IMR-90 (cell line): ENCODE data around the gene SCYGR2. TPM values are rescaled to one million over a fixed set of nuclear protein-coding genes. Genes with fewer than 3 reads are reported as not detected.

Experiments used
- ATAC-seq: fragments of 200-7000 bp; cut with Tn5 transposase; 2 replicates; pipeline ENCODE4 v1.9.1; 2020; ENCODE audit warnings: low read depth, mild to moderate bottlenecking, moderate library complexity
- BruUV-seq: library from RNA; stranded (reverse); fragments of 400-500 nt; replicated peaks from 2 replicates; lab custom pipeline; 2021; lab: Mats Ljungman, UMichigan
- CTCF ChIA-PET: fragments of 300-600 bp; formaldehyde crosslinking; extraction: SDS; loops from one replicate; lab custom pipeline; 2021; ENCODE audit warnings: antibody characterized with exemption; lab: Yijun Ruan, JAX
- POLR2A ChIA-PET: fragments of 300-600 bp; sonication (Branson Sonifier 250); formaldehyde crosslinking; loops from one replicate; lab custom pipeline; 2022; ENCODE audit warnings: antibody characterized with exemption; ENCODE audit not compliant: unreplicated experiment; lab: Charles Lee
- DNase-seq: peaks from one replicate; pipeline ENCODE4 v3.0.0; 2013
- H2AFZ ChIP-seq: replicated peaks from 2 replicates; pipeline ENCODE3; 2013; ENCODE audit warnings: low read length, mild to moderate bottlenecking; ENCODE audit not compliant: poor library complexity
- H2AK5ac ChIP-seq: 2 replicates; pipeline ENCODE4 v1.6.1; 2013; ENCODE audit warnings: low read depth, low read length, inconsistent platforms
- H2AK9ac ChIP-seq: replicated peaks from 2 replicates; pipeline ENCODE3; 2013; ENCODE audit warnings: mild to moderate bottlenecking, low read depth, low read length, moderate library complexity; ENCODE audit not compliant: poor library complexity
- H2BK120ac ChIP-seq: 2 replicates; pipeline ENCODE4 v1.6.1; 2013; ENCODE audit warnings: low read depth, low read length, inconsistent platforms
- H2BK15ac ChIP-seq: 3 replicates; pipeline ENCODE4 v1.6.1; 2013; ENCODE audit warnings: low read depth, low read length, inconsistent platforms
- H2BK20ac ChIP-seq: 2 replicates; pipeline ENCODE4 v1.6.1; 2013; ENCODE audit warnings: low read depth, mild to moderate bottlenecking, inconsistent platforms, low read length, moderate library complexity
- H2BK5ac ChIP-seq: 2 replicates; pipeline ENCODE4 v1.6.1; 2013; ENCODE audit warnings: mild to moderate bottlenecking, low read depth, low read length, inconsistent platforms; ENCODE audit not compliant: poor library complexity, severe bottlenecking
- H3K14ac ChIP-seq: replicated peaks from 2 replicates; pipeline ENCODE4 v1.6.1; 2013; ENCODE audit warnings: low read depth, low read length, inconsistent platforms
- H3K18ac ChIP-seq: 2 replicates; pipeline ENCODE4 v1.6.1; 2013; ENCODE audit warnings: low read depth, low read length, control low read depth
- H3K23ac ChIP-seq: 2 replicates; pipeline ENCODE4 v1.6.1; 2013; ENCODE audit warnings: low read depth, low read length, inconsistent platforms
- H3K27ac ChIP-seq: 2 replicates; pipeline ENCODE4 v1.5.1; 2013; ENCODE audit warnings: mild to moderate bottlenecking, control low read depth, low read length; ENCODE audit not compliant: insufficient read depth
- H3K27me3 ChIP-seq: 2 replicates; pipeline ENCODE4 v1.6.1; 2013; ENCODE audit warnings: low read length; ENCODE audit not compliant: control insufficient read depth, insufficient read depth
- H3K36me3 ChIP-seq: 2 replicates; pipeline ENCODE4 v1.6.1; 2013; ENCODE audit warnings: low read length, mixed read lengths; ENCODE audit not compliant: control insufficient read depth, insufficient read depth
- H3K4ac ChIP-seq: 2 replicates; pipeline ENCODE4 v1.6.1; 2013; ENCODE audit warnings: low read depth, low read length, inconsistent platforms
- H3K4me1 ChIP-seq: 2 replicates; pipeline ENCODE4 v1.6.1; 2013; ENCODE audit warnings: low read length, mixed read lengths; ENCODE audit not compliant: control insufficient read depth, insufficient read depth
- H3K4me2 ChIP-seq: 2 replicates; pipeline ENCODE4 v1.6.1; 2013; ENCODE audit warnings: low read depth, mild to moderate bottlenecking, control low read depth, low read length, moderate library complexity
- H3K4me3 ChIP-seq: 2 replicates; pipeline ENCODE4 v1.5.1; 2013; ENCODE audit warnings: low read depth, mild to moderate bottlenecking, control low read depth, low read length, moderate library complexity; ENCODE audit not compliant: insufficient read depth
- H3K56ac ChIP-seq: 2 replicates; pipeline ENCODE4 v1.6.1; 2013; ENCODE audit warnings: low read length, inconsistent platforms; ENCODE audit not compliant: insufficient read depth; ENCODE audit errors: extremely low read depth
- H3K79me1 ChIP-seq, 2 experiments: 2 replicates each; pipeline ENCODE4 v1.6.1; 2013; ENCODE audit warnings: low read length in 2 of 2, inconsistent platforms in 1 of 2, low read depth in 1 of 2
- H3K9ac ChIP-seq: 2 replicates; pipeline ENCODE4 v1.6.1; 2013; ENCODE audit warnings: low read depth, low read length, control low read depth
- H3K9me1 ChIP-seq: 2 replicates; pipeline ENCODE4 v1.6.1; 2013; ENCODE audit warnings: low read length, inconsistent platforms; ENCODE audit not compliant: insufficient read depth
- H3K9me3 ChIP-seq: 2 replicates; pipeline ENCODE4 v1.6.1; 2013; ENCODE audit warnings: low read length; ENCODE audit not compliant: control insufficient read depth, insufficient read depth
- H4K20me1 ChIP-seq: 2 replicates; pipeline ENCODE4 v1.6.1; 2013; ENCODE audit warnings: low read length, inconsistent platforms; ENCODE audit not compliant: insufficient read depth
- H4K5ac ChIP-seq: 2 replicates; pipeline ENCODE4 v1.6.1; 2013; ENCODE audit warnings: mild to moderate bottlenecking, low read depth, low read length, control low read depth
- H4K8ac ChIP-seq, 2 experiments: 2 replicates each; pipeline ENCODE4 v1.6.1; 2013; ENCODE audit warnings: low read depth in 2 of 2, low read length in 2 of 2, control low read depth in 1 of 2, inconsistent platforms in 1 of 2
- H4K91ac ChIP-seq: 2 replicates; pipeline ENCODE4 v1.6.1; 2013; ENCODE audit warnings: low read depth, low read length, inconsistent platforms; ENCODE audit not compliant: insufficient read depth
- BHLHE40 ChIP-seq: fragments of 150-350 bp; IDR thresholded peaks from 2 replicates; pipeline ENCODE4 v1.6.1; 2016; ENCODE audit warnings: mild to moderate bottlenecking, low read depth, low read length
- CEBPB ChIP-seq: IDR thresholded peaks from 2 replicates; pipeline ENCODE4 v1.6.1; 2012; ENCODE audit warnings: low read depth, low read length, improper control_type of control experiment
- CHD1 ChIP-seq: IDR thresholded peaks from 2 replicates; pipeline ENCODE4 v1.6.1; 2012; ENCODE audit warnings: low read depth, low read length, improper control_type of control experiment
- CTCF ChIP-seq: conservative IDR thresholded peaks from 2 replicates; pipeline ENCODE4 v1.5.1; 2012; ENCODE audit warnings: mild to moderate bottlenecking, low read depth, low read length, improper control_type of control experiment
- ELK1 ChIP-seq: fragments of 150-350 bp; IDR thresholded peaks from 2 replicates; pipeline ENCODE4 v1.6.1; 2016; ENCODE audit warnings: low read depth, mild to moderate bottlenecking, low read length, moderate library complexity, borderline replicate concordance
- FOS ChIP-seq: fragments of 150-350 bp; IDR thresholded peaks from 2 replicates; pipeline ENCODE4 v1.6.1; 2016; ENCODE audit warnings: low read depth, low read length
- MAFK ChIP-seq: IDR thresholded peaks from 2 replicates; pipeline ENCODE4 v1.6.1; 2012; ENCODE audit warnings: low read depth, low read length, improper control_type of control experiment
- MAZ ChIP-seq: IDR thresholded peaks from 2 replicates; pipeline ENCODE4 v1.6.1; 2012; ENCODE audit warnings: low read depth, mild to moderate bottlenecking, low read length, improper control_type of control experiment, moderate library complexity, borderline replicate concordance
- MXI1 ChIP-seq: IDR thresholded peaks from 2 replicates; pipeline ENCODE4 v1.6.1; 2012; ENCODE audit warnings: low read depth, mild to moderate bottlenecking, low read length, moderate library complexity, borderline replicate concordance
- POLR2A ChIP-seq: IDR thresholded peaks from 2 replicates; pipeline ENCODE4 v1.6.1; 2012; ENCODE audit warnings: mild to moderate bottlenecking, low read depth, low read length
- RAD21 ChIP-seq: IDR thresholded peaks from 2 replicates; pipeline ENCODE4 v1.6.1; 2012; ENCODE audit warnings: low read length, improper control_type of control experiment
- RFX5 ChIP-seq: IDR thresholded peaks from 2 replicates; pipeline ENCODE4 v1.8.0; 2012; ENCODE audit warnings: low read depth, mild to moderate bottlenecking, low read length, moderate library complexity
- SMC3 ChIP-seq: fragments of 150-350 bp; IDR thresholded peaks from 2 replicates; pipeline ENCODE4 v1.6.1; 2016; ENCODE audit warnings: low read depth, mild to moderate bottlenecking, antibody characterized with exemption, low read length, moderate library complexity
- WGBS, 2 experiments: methylation state at CpG; one replicate each; pipeline versions ENCODE4 v1.1.5 to v1.1.7; 2013; ENCODE audit warnings: missing lambda C conversion rate in 2 of 2; ENCODE audit not compliant: insufficient read length in 1 of 2; ENCODE audit errors: extremely low coverage in 2 of 2; 5-methylcytosine and 5-hydroxymethylcytosine counted together
- dilution Hi-C: fragments of 300-500 bp; cut with HindIII; formaldehyde crosslinking; loops from one replicate; pipeline ENCODE4 v1.14.3; 2018; ENCODE audit warnings: low sequenced_read_pairs; ENCODE audit not compliant: unreplicated experiment
- in situ Hi-C: fragments of 300-500 bp; cut with MboI; formaldehyde crosslinking; loops from 3 replicates; pipeline ENCODE4 v1.14.3; 2019; ENCODE audit warnings: low sequenced_read_pairs, inconsistent platforms, mixed read lengths
- intact Hi-C: fragments of 100-400 bp; cut with micrococcal nuclease; formaldehyde crosslinking; loops from 2 replicates; pipeline ENCODE4 v1.10.0; 2022
- polyA plus RNA-seq, 3 experiments: library from polyadenylated mRNA; depleted of rRNA; stranded (reverse); fragments of >200 nt; gene quantifications; 2 replicates each; pipeline ENCODE4 v1.2.3, GENCODE V29; 2012; ENCODE audit warnings: low replicate concordance in 1 of 3
- total RNA-seq: library from RNA; depleted of rRNA; stranded (reverse); fragments of >200 nt; gene quantifications from 2 replicates; pipeline ENCODE4 v1.2.3, GENCODE V29; 2012
- TF ChIP-seq, protein P1 (sequence below): fragments of 150-350 bp; IDR thresholded peaks from 2 replicates; pipeline ENCODE4 v1.6.1; 2017; ENCODE audit warnings: mild to moderate bottlenecking, antibody characterized with exemption, low read length, low read depth

Gene SCYGR2
- total and polyA plus RNA-seq, 2 of the 4 experiments (the other 2 are of a cell fraction) = not detected

GRCh38 chr2:227613272-227613660 lies 14.6 kb downstream of the SCYGR2 start (continued):
- TF ChIP-seq MAFK = no peak
- TF ChIP-seq ELK1 = no peak

- Histone ChIP-seq H4K91ac (no peak overlapping the region), H4K8ac (no peak overlapping the region), H3K4me2 (no peak overlapping the region), H3K18ac (no peak overlapping the region), H3K9me3 (no peaks in the 10 kb centered on the region), H3K9me1 (no peaks in the 10 kb centered on the region), H3K79me1 (no peaks in the 10 kb centered on the region), H3K9ac (no peak overlapping the region), H3K4me1 (no peaks in the 10 kb centered on the region; the same call in 1 of the 2 replicates), H4K5ac (no peak overlapping the region), H2BK15ac (no peak overlapping the region), H3K36me3 (no peaks in the 10 kb centered on the region), H3K56ac (no peak overlapping the region), H3K27me3 (peaks cover 2% of the 10 kb centered on the region), H3K4ac (no peak overlapping the region), H3K27ac (no peak overlapping the region), H3K14ac (no peak overlapping the region), H2AFZ (no peak overlapping the region), H4K20me1 (no peaks in the 10 kb centered on the region), H2BK120ac (no peak overlapping the region), H2BK20ac (no peak overlapping the region), H2BK5ac (no peak overlapping the region), H3K23ac (no peak overlapping the region), H2AK9ac (no peak overlapping the region), H2AK5ac (no peak overlapping the region), H3K4me3 (no peak overlapping the region)
- in situ Hi-C loops = no loop called here
- intact Hi-C loops = no loop called here
- CTCF ChIA-PET = no interaction called here
- POLR2A ChIA-PET = no interaction called here
- no CpG with 5 or more reads among the region's 4 CpGs for WGBS, 2 experiments
- no peak for ATAC-seq
- dilution Hi-C loops = no loop called here
- no TSS peak for BruUV-seq
- no peak for DNase-seq
- no peak for TF ChIP-seq POLR2A
- TF ChIP-seq CTCF = no peak
- TF ChIP-seq MXI1 = no peak
- TF ChIP-seq CHD1 = no peak
- TF ChIP-seq, protein P1, sequence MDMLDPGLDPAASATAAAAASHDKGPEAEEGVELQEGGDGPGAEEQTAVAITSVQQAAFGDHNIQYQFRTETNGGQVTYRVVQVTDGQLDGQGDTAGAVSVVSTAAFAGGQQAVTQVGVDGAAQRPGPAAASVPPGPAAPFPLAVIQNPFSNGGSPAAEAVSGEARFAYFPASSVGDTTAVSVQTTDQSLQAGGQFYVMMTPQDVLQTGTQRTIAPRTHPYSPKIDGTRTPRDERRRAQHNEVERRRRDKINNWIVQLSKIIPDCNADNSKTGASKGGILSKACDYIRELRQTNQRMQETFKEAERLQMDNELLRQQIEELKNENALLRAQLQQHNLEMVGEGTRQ = no peak
- no peak for TF ChIP-seq CEBPB
- TF ChIP-seq RAD21 = no peak
- TF ChIP-seq FOS = no peak
- no peak for TF ChIP-seq SMC3
- TF ChIP-seq BHLHE40 = no peak
- no peak for TF ChIP-seq MAZ
- no peak for TF ChIP-seq RFX5
These were observed 15.6 kb downstream of the SCYGR2 start for GRCh38 chr2:227614246-227614645.
